ENCODE measurements around the gene ELL2. TPM values are rescaled to one million over a fixed set of nuclear protein-coding genes. Genes with fewer than 3 reads are reported as not detected.

ELL2 gene
- total and polyA plus RNA-seq, 2 of the 13 experiments (the other 11 are each of a cell fraction or from before 2014, with no cell fraction given): 78.9 to 97.1 TPM

DNA sequence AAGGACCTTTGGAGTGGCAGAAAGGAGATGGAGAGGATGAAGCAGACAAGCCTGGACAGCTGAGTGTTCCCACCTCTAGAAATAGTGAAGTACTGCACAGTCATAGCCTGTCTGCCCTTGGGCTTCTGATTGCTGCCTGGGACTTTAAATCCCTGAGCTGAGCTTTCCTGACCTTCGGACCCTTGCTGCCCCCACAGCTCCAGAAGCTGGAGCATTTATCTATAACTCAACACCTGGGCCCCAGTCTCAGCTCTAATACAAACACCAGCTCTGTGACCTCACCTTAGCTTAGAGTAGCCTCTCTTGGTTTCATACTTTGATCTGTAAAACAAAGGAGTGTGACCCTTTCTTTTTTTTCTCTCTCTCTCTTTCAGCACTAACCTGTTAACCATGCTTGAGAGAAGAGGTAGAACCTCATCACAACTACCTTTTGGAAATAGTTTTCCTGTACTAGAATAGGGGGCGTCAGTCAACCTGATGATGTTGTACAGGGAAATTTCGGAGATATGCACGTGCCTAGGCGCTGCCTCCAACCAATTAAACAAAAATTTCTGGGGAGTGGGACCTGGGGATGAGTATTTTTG, 25.4 kb upstream of the ELL2 start (continued):
- TF ChIP-seq THAP7 (CRISPR knock-in tag; IDR thresholded peaks at IDR 0.05): no peak
- TF ChIP-seq, protein P1, sequence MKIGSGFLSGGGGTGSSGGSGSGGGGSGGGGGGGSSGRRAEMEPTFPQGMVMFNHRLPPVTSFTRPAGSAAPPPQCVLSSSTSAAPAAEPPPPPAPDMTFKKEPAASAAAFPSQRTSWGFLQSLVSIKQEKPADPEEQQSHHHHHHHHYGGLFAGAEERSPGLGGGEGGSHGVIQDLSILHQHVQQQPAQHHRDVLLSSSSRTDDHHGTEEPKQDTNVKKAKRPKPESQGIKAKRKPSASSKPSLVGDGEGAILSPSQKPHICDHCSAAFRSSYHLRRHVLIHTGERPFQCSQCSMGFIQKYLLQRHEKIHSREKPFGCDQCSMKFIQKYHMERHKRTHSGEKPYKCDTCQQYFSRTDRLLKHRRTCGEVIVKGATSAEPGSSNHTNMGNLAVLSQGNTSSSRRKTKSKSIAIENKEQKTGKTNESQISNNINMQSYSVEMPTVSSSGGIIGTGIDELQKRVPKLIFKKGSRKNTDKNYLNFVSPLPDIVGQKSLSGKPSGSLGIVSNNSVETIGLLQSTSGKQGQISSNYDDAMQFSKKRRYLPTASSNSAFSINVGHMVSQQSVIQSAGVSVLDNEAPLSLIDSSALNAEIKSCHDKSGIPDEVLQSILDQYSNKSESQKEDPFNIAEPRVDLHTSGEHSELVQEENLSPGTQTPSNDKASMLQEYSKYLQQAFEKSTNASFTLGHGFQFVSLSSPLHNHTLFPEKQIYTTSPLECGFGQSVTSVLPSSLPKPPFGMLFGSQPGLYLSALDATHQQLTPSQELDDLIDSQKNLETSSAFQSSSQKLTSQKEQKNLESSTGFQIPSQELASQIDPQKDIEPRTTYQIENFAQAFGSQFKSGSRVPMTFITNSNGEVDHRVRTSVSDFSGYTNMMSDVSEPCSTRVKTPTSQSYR (CRISPR knock-in tag; IDR thresholded peaks at IDR 0.05; ENCODE audit: borderline replicate concordance): peak; percentile 94
- TF ChIP-seq, protein P2, sequence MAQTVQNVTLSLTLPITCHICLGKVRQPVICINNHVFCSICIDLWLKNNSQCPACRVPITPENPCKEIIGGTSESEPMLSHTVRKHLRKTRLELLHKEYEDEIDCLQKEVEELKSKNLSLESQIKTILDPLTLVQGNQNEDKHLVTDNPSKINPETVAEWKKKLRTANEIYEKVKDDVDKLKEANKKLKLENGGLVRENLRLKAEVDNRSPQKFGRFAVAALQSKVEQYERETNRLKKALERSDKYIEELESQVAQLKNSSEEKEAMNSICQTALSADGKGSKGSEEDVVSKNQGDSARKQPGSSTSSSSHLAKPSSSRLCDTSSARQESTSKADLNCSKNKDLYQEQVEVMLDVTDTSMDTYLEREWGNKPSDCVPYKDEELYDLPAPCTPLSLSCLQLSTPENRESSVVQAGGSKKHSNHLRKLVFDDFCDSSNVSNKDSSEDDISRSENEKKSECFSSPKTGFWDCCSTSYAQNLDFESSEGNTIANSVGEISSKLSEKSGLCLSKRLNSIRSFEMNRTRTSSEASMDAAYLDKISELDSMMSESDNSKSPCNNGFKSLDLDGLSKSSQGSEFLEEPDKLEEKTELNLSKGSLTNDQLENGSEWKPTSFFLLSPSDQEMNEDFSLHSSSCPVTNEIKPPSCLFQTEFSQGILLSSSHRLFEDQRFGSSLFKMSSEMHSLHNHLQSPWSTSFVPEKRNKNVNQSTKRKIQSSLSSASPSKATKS (CRISPR knock-in tag; IDR thresholded peaks at IDR 0.05): no peak
- TF ChIP-seq, protein P3, sequence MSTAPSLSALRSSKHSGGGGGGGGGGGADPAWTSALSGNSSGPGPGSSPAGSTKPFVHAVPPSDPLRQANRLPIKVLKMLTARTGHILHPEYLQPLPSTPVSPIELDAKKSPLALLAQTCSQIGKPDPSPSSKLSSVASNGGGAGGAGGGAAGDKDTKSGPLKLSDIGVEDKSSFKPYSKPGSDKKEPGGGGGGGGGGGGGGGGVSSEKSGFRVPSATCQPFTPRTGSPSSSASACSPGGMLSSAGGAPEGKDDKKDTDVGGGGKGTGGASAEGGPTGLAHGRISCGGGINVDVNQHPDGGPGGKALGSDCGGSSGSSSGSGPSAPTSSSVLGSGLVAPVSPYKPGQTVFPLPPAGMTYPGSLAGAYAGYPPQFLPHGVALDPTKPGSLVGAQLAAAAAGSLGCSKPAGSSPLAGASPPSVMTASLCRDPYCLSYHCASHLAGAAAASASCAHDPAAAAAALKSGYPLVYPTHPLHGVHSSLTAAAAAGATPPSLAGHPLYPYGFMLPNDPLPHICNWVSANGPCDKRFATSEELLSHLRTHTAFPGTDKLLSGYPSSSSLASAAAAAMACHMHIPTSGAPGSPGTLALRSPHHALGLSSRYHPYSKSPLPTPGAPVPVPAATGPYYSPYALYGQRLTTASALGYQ (CRISPR knock-in tag; IDR thresholded peaks at IDR 0.05): peak; percentile 98
- peak; percentile 77; the same call in 1 of the 2 replicates for TF ChIP-seq HOXA5 (CRISPR knock-in tag; IDR thresholded peaks at IDR 0.05)
- no peak for TF ChIP-seq HNRNPK (IDR thresholded peaks at IDR 0.05; ENCODE audit: low read depth, low read length, poor library complexity, severe bottlenecking)
- peak; percentile 52; the same call in 1 of the 2 replicates for TF ChIP-seq TCF7L2 (IDR thresholded peaks at IDR 0.05; ENCODE audit: low read depth, low read length)
- TF ChIP-seq ZNF646 (CRISPR knock-in tag; IDR thresholded peaks at IDR 0.05): peak; percentile 65; the same call in 1 of the 2 replicates
- TF ChIP-seq TCF12 (IDR thresholded peaks at IDR 0.05): no peak
- peak; percentile 90 for TF ChIP-seq TCF12 (CRISPR knock-in tag; IDR thresholded peaks at IDR 0.05)
- peak; percentile 71; the same call in 1 of the 2 replicates for TF ChIP-seq MYPOP (CRISPR knock-in tag; IDR thresholded peaks at IDR 0.05)
- no peak; the same call in 1 of the 2 replicates for TF ChIP-seq SAFB2 (CRISPR knock-in tag; IDR thresholded peaks at IDR 0.05; ENCODE audit: borderline replicate concordance, low read depth)

All from HepG2 (cell line).